Measurements from ENCODE around the gene AMBP.

The AMBP gene

DNA sequence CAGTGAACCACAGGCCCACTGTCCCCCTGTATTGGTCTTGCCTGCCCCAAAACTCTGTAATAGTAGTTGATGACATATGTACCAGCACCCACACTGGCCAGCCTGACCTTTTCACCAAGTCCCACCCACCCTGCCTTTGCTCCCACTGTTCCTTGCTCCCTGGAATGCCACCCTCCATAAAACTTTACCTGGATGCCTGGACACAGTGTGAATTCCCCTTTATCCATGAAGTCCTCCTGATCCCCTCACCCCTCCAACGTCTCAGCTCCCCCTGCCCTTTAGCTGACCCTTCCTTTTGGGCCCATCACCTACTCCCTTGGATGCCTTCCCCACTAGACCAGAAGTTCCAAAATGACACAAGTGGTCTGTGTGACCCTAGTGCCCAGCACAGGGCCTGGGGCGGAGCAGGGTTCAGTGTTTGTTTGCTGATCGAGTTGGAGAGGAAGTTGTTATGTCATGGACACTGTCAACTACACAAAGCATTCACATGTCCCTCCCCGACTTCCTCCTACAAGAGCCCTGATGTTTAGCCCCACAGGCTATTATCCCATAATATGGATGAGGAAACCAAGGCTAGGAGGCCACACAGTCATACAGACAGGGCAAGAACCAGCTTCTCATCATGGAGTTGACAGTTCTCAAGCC lies 16.1 kb downstream of the AMBP start:
- no peak overlapping the region for H3K4me3 ChIP-seq (ENCODE audit: low read depth, low read length)
- TF ChIP-seq, protein P1, sequence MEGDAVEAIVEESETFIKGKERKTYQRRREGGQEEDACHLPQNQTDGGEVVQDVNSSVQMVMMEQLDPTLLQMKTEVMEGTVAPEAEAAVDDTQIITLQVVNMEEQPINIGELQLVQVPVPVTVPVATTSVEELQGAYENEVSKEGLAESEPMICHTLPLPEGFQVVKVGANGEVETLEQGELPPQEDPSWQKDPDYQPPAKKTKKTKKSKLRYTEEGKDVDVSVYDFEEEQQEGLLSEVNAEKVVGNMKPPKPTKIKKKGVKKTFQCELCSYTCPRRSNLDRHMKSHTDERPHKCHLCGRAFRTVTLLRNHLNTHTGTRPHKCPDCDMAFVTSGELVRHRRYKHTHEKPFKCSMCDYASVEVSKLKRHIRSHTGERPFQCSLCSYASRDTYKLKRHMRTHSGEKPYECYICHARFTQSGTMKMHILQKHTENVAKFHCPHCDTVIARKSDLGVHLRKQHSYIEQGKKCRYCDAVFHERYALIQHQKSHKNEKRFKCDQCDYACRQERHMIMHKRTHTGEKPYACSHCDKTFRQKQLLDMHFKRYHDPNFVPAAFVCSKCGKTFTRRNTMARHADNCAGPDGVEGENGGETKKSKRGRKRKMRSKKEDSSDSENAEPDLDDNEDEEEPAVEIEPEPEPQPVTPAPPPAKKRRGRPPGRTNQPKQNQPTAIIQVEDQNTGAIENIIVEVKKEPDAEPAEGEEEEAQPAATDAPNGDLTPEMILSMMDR (IDR thresholded peaks at IDR 0.05; ENCODE audit: control insufficient read depth, extremely low read depth, insufficient read depth), result no peak
- DNase-seq (ENCODE audit: low read depth), result no peak

DNA sequence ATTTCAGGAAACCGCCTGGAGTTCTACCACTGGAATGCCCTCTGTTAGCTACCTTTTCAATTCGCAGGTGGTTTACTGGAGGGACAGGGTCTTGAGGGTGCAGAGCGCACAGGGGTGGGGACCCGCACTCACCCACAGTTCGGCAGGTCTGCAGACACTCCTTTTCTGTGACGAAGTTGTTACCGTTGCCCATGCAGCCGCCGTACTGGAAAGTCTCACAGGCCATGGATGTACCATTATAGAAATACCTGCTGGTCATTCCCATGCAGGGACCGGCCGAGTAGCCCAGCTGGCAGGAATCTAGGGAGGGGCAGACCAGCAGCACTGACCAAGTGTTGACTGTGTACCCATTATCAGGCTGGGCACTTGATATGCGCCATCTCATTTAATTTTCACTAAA lies 16.8 kb downstream of the AMBP start:
- no peak for DNase-seq (ENCODE audit: low read depth)
- no peak overlapping the region for H3K4me3 ChIP-seq (ENCODE audit: low read depth, low read length)
- TF ChIP-seq, protein P1 (IDR thresholded peaks at IDR 0.05; ENCODE audit: control insufficient read depth, extremely low read depth, insufficient read depth), result no peak

DNA sequence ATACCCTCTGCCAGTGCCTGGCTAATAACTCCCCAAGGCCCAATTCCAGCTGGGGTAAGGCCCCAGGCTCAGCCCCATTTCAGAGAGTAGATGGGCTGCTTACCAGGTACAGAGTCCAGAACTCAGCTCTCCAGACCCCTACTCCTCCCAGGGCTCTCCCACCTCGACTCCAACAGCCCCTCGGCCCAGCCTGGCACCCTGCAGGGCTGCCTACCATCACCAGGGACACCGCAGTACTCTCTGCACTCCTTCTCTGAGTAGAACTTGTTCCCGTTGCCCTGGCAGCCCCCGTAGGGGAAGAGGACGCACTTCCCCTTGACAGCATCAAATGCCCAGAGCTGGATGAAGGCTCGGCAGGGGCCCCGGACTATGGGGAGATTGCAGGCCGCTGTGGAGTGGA lies 17.4 kb downstream of the AMBP start:
- DNase-seq (ENCODE audit: low read depth), result no peak
- no peak overlapping the region for H3K4me3 ChIP-seq (ENCODE audit: low read depth, low read length)
- TF ChIP-seq, protein P1 (IDR thresholded peaks at IDR 0.05; ENCODE audit: control insufficient read depth, extremely low read depth, insufficient read depth), result no peak

DNA sequence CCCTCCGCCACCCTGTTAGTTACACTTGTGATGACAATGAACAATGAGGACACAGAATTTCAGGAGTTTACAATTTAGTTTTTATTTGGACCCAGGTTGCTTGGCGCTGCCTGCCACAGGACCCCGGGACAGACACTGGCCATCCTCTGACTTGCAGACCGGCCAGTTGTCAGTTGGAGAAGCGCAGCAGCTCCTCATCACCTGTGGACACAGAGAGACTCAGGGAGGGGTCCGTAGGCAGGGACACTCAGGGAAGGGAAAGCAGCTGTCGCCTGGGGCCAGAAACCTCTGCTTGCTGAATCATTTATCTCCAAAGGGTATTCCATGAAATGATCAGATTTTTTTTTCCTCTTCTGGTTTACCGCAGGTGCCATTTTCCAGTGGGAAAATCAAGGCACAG lies 18.0 kb downstream of the AMBP start:
- TF ChIP-seq, protein P1 (IDR thresholded peaks at IDR 0.05; ENCODE audit: control insufficient read depth, extremely low read depth, insufficient read depth), result no peak
- no peak for DNase-seq (ENCODE audit: low read depth)
- H3K4me3 ChIP-seq (ENCODE audit: low read depth, low read length), result no peak overlapping the region

DNA sequence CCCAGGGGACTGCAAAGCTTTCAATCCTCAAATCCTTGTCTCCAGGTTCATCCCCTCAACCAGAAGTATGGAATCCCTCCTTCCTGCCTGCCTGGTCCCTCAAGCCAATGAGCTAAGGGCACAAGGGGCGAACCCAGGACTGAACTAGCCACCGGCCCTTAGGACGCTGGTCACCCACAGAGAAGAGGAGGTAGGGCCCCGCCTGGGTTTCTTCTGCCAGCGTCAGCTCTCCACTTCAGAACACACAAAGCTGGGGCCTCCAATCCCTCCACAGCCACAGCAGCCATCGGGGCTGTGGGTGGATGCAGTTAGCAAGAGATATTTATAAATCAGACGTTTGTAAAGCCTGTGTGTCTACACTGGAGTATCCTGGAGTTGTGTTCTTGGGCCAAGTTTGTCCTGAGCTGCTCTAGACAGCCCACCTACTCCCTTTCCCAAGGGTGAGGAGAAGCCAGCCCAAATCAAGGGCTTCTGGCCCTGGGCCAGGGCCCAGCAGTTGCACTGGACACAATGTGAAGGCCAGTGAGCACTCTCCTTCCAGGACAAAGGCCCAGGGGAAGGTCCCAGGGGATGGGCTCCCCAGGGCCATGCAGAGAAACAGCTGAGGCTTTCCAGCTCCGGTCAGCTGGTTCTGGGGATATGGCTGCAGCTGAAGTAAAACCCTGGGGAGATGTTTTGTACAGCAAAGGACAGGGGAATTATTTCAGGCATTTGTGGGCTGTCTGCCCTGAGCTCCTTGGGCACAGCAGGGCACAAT lies 18.9 kb downstream of the AMBP start:
- no peak for DNase-seq (ENCODE audit: low read depth)
- TF ChIP-seq, protein P1 (IDR thresholded peaks at IDR 0.05; ENCODE audit: control insufficient read depth, extremely low read depth, insufficient read depth), result no peak
- no peak overlapping the region for H3K4me3 ChIP-seq (ENCODE audit: low read depth, low read length)

DNA sequence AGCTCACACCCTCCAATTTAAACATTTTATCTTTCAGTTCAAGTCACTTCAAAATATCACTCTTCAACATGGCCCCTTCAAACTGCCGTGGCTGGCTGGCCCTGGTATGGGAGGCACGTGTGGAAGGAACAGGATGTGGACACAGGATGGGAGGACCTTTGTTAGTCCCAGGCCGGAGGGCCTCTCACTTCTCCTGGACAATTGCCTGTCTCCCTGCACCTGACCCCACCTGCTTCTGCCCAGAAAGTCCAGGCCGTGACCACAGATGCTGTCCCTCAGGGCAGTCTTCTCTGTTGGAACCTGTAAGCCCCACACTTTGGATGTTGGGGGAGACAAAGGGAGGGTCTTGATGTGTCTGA lies 19.4 kb downstream of the AMBP start:
- TF ChIP-seq, protein P1 (IDR thresholded peaks at IDR 0.05; ENCODE audit: control insufficient read depth, extremely low read depth, insufficient read depth), result no peak
- DNase-seq (ENCODE audit: low read depth), result no peak
- no peak overlapping the region for H3K4me3 ChIP-seq (ENCODE audit: low read depth, low read length)
